ENCODE data around the gene ZSWIM1. TPM values are rescaled to one million over a fixed set of nuclear protein-coding genes. Genes with fewer than 3 reads are reported as not detected.

The ZSWIM1 gene
- total and polyA plus RNA-seq, 2 of the 13 experiments (the other 11 are each of a cell fraction or from before 2014, with no cell fraction given): 9.5 to 11.7 TPM

- TF ChIP-seq ZNF687 (CRISPR knock-in tag; IDR thresholded peaks at IDR 0.05) (peak; percentile 45), ZFY (CRISPR knock-in tag; IDR thresholded peaks at IDR 0.05) (0 out of 2 replicates have a peak, but pooled peaks have one; percentile 33), PATZ1 (CRISPR knock-in tag; IDR thresholded peaks at IDR 0.05) (peak; percentile 75), MXI1 (IDR thresholded peaks at IDR 0.05; ENCODE audit: borderline replicate concordance, low read depth, low read length) (no peak; the same call in 2 of the 3 replicates), LCORL (IDR thresholded peaks at IDR 0.05) (no peak), LCORL (CRISPR knock-in tag; IDR thresholded peaks at IDR 0.05) (peak; percentile 61), PITX1 (CRISPR knock-in tag; IDR thresholded peaks at IDR 0.05) (0 out of 2 replicates have a peak, but pooled peaks have one; percentile 9), KDM1A (CRISPR knock-in tag; IDR thresholded peaks at IDR 0.05) (0 out of 2 replicates have a peak, but pooled peaks have one; percentile 70), YY1 (IDR thresholded peaks at IDR 0.05; ENCODE audit: insufficient read depth, insufficient replicate concordance, low read depth, low read length) (peak; percentile 17), CHD4 (IDR thresholded peaks at IDR 0.05; ENCODE audit: borderline replicate concordance, low read length) (no peak), ZMYM3 (CRISPR knock-in tag; IDR thresholded peaks at IDR 0.05) (peak; percentile 94), MEIS2 (CRISPR knock-in tag; IDR thresholded peaks at IDR 0.05) (peak; percentile 70; the same call in 1 of the 2 replicates), SOX5 (CRISPR knock-in tag; IDR thresholded peaks at IDR 0.05; ENCODE audit: borderline replicate concordance) (0 out of 2 replicates have a peak, but pooled peaks have one; percentile 20), ZNF232 (CRISPR knock-in tag; IDR thresholded peaks at IDR 0.05; ENCODE audit: borderline replicate concordance) (0 out of 2 replicates have a peak, but pooled peaks have one; percentile 36), ZNF691 (CRISPR knock-in tag; IDR thresholded peaks at IDR 0.05; ENCODE audit: borderline replicate concordance, low read depth) (no peak), ZBTB7A (CRISPR knock-in tag; IDR thresholded peaks at IDR 0.05) (0 out of 2 replicates have a peak, but pooled peaks have one; percentile 15), RCOR2 (CRISPR knock-in tag; IDR thresholded peaks at IDR 0.05) (peak; percentile 47; the same call in 1 of the 2 replicates), EED (CRISPR knock-in tag; IDR thresholded peaks at IDR 0.05) (0 out of 2 replicates have a peak, but pooled peaks have one; percentile 16), ZFP41 (CRISPR knock-in tag; IDR thresholded peaks at IDR 0.05; ENCODE audit: borderline replicate concordance) (0 out of 2 replicates have a peak, but pooled peaks have one; percentile 57), LRRFIP1 (CRISPR knock-in tag; conservative IDR thresholded peaks at IDR 0.05) (no peak)
Observed at GRCh38 chr20:45919542-45920399, 38.7 kb downstream of the ZSWIM1 start (continued).
